Heart left ventricle (tissue), 16 donors: ENCODE data around the gene NYAP2. TPM values are rescaled to one million over a fixed set of nuclear protein-coding genes. Genes with fewer than 3 reads are reported as not detected.

Experiments
- ATAC-seq, 4 donors: fragments of 200-7000 bp; cut with Tn5 transposase; one replicate each; pipeline ENCODE4 v1.9.1; 2020 to 2022; ENCODE audit warnings: moderate library complexity in 4 of 4, mild to moderate bottlenecking in 3 of 4, moderate number of reproducible peaks in 1 of 4
- DNase-seq, 5 donors: peaks; one replicate each; pipeline ENCODE4 v3.0.0-alpha.2; 2020
- H3K27ac ChIP-seq, 12 donors: fragments of 200-600 bp; sonication (generic) in 4 of 12; one replicate each; pipeline versions ENCODE4 v1.5.0 to v1.8.0; 2016 to 2022; ENCODE audit warnings: mild to moderate bottlenecking in 2 of 12
- H3K27me3 ChIP-seq, 9 donors: fragments of 200-600 bp; sonication (generic) in 2 of 9; one replicate each; pipeline versions ENCODE4 v1.5.1 to v1.8.0; 2016 to 2022; ENCODE audit warnings: mild to moderate bottlenecking in 3 of 9
- H3K36me3 ChIP-seq, 9 donors: fragments of 200-600 bp; sonication (generic) in 2 of 9; one replicate each; pipeline versions ENCODE4 v1.5.0 to v1.8.0; 2018 to 2022; ENCODE audit warnings: mild to moderate bottlenecking in 2 of 9
- H3K4me1 ChIP-seq, 12 donors: fragments of 200-600 bp; sonication (generic) in 4 of 12; one replicate each; pipeline versions ENCODE4 v1.5.0 to v1.8.0; 2016 to 2022; ENCODE audit warnings: mild to moderate bottlenecking in 3 of 12
- H3K4me3 ChIP-seq, 12 donors: fragments of 200-600 bp; sonication (generic) in 4 of 12; one replicate each; pipeline versions ENCODE4 v1.5.0 to v1.8.0; 2017 to 2022; ENCODE audit warnings: mild to moderate bottlenecking in 9 of 12, moderate library complexity in 4 of 12
- H3K9me3 ChIP-seq, 12 donors: fragments of 200-600 bp; sonication (generic) in 4 of 12; one replicate each; pipeline versions ENCODE4 v1.5.0 to v1.8.0; 2016 to 2022; ENCODE audit warnings: mild to moderate bottlenecking in 1 of 12
- CTCF ChIP-seq, 12 donors: fragments of 200-600 bp; sonication (generic) in 4 of 12; IDR thresholded peaks; one replicate each; pipeline versions ENCODE4 v1.5.0 to v1.8.0; 2018 to 2022; ENCODE audit warnings: antibody characterized with exemption in 12 of 12, mild to moderate bottlenecking in 5 of 12
- POLR2A ChIP-seq, 2 donors: fragments of 450-650 bp; IDR thresholded peaks; one replicate each; pipeline ENCODE4 v1.6.1; 2017; ENCODE audit warnings: antibody characterized with exemption in 2 of 2, mild to moderate bottlenecking in 2 of 2, moderate library complexity in 2 of 2
- WGBS, 4 donors: extraction: QIAGEN DNeasy Blood & Tissue Kit in 2 of 4; methylation state at CpG; one replicate each; pipeline versions ENCODE4 v1.1.5 to v1.1.7; 2013 to 2018; 5-methylcytosine and 5-hydroxymethylcytosine counted together
- intact Hi-C, 10 donors: fragments of 100-400 bp; cut with DNase I; formaldehyde crosslinking; loops; one replicate each; pipeline versions ENCODE4 v1.11.1 to v1.14.2; 2022
- polyA plus RNA-seq, 2 donors: library from polyadenylated mRNA; stranded (reverse); fragments of 200-250 nt; gene quantifications; one replicate each; pipeline ENCODE4 v1.2.3, GENCODE V29; 2013
- total RNA-seq, 9 donors: library from RNA; depleted of rRNA in 2 of 9; stranded (reverse); fragments of >200 nt in 2 of 9; fragmentation: NEBNext Ultra II Directional in 3 of 9; extraction: Animal tissue kit (Norgen Biotek cat#: 25700) in 3 of 9; gene quantifications; one replicate each; pipeline versions ENCODE4 v1.1.0 to v1.2.4, GENCODE V29; 2016 to 2023
- donor health status: ischemic (EF 13 %, LVEDD 7.1; RV severe dilation, severe dysfunction).
- donor health status: healthy with polysubstance abuse.
- donor health status: DM: no; HTN: yes; CAD: no.
- donor health status: DM: no; HTN: no; CAD: no.
- donor health status: ischemic (EF 25% LVEDD 6.9; RV normal size, moderate dysfunction).
- donor health status: ischemic (EF 25% LVEDD 5.7; RV mildly dilated, moderate dysfunction).
- donor health status: healthy.
- donor health status: DM: yes; HTN: yes; CAD: no.
- donor health status: ischemic (EF 35%, LVEDD 5.7; RV mildly dilated, moderate dysfunction).
- donor health status: nonischemic (EF 11% LVEDD 7.7; RV severe dilation, severe dysfunction).
- donor health status: DM: yes; HTN: yes; CAD: no.
- donor health status: PGD.
- donor health status: ischemic (EF 29% LVEDD 5.4; RV normal size, mild dysfunction).
- donor health status: nonischemic (EF 23%, LVEDD 6.1; RV moderate dilation, normal function).

Gene NYAP2
- total and polyA plus RNA-seq, 11 donors: not detected

GRCh38 chr2:225431105-225431863, 31.8 kb downstream of the NYAP2 start:
- no peaks in the 10 kb centered on the region for H3K9me3 ChIP-seq
- no peaks in the 10 kb centered on the region for H3K4me1 ChIP-seq
- intact Hi-C loops: no loop called here
- H3K27me3 ChIP-seq: peaks cover 0 to 3% (median 0%) of the 10 kb centered on the region in 9 donors
- DNase-seq (no peak), ATAC-seq (no peak)
- no peak overlapping the region for H3K27ac ChIP-seq
- no peaks in the 10 kb centered on the region for H3K36me3 ChIP-seq
- TF ChIP-seq CTCF (IDR thresholded peaks at IDR 0.05) (no peak), POLR2A (IDR thresholded peaks at IDR 0.05) (no peak)
- 72 to 79% (median 75%) methylated on average over 5 of the region's 5 CpGs for WGBS, 4 donors
- no peak overlapping the region for H3K4me3 ChIP-seq

- DNase-seq (no peak), ATAC-seq (no peak)
- H3K27me3 ChIP-seq: no peaks in the 10 kb centered on the region
- no peaks in the 10 kb centered on the region for H3K9me3 ChIP-seq
- H3K27ac ChIP-seq: no peak overlapping the region
- no peak overlapping the region for H3K4me3 ChIP-seq
- 23 to 33% (median 28%) methylated on average over 4 of the region's 4 CpGs for WGBS, 4 donors
- intact Hi-C loops: no loop called here
- H3K36me3 ChIP-seq: no peaks in the 10 kb centered on the region
- H3K4me1 ChIP-seq: no peaks in the 10 kb centered on the region
- TF ChIP-seq POLR2A (IDR thresholded peaks at IDR 0.05): no peak
- TF ChIP-seq CTCF (IDR thresholded peaks at IDR 0.05): no peak
Measured at GRCh38 chr2:225434014-225434413, 34.5 kb downstream of the NYAP2 start.

GRCh38 chr2:225437319-225437718, 37.8 kb downstream of the NYAP2 start:
- Histone ChIP-seq H3K27ac (no peak overlapping the region), H3K36me3 (no peaks in the 10 kb centered on the region), H3K4me3 (no peak overlapping the region), H3K4me1 (no peaks in the 10 kb centered on the region), H3K27me3 (no peaks in the 10 kb centered on the region), H3K9me3 (no peaks in the 10 kb centered on the region)
- 65 to 77% (median 73%) methylated on average over 1 of the region's 1 CpG for WGBS, 4 donors
- DNase-seq: no peak
- intact Hi-C loops: no loop called here
- TF ChIP-seq POLR2A (IDR thresholded peaks at IDR 0.05) (no peak), CTCF (IDR thresholded peaks at IDR 0.05) (no peak)
- no peak for ATAC-seq

- TF ChIP-seq CTCF (IDR thresholded peaks at IDR 0.05) (no peak), POLR2A (IDR thresholded peaks at IDR 0.05) (no peak)
- Histone ChIP-seq H3K4me3 (no peak overlapping the region), H3K9me3 (no peaks in the 10 kb centered on the region), H3K27me3 (no peaks in the 10 kb centered on the region), H3K27ac (no peak overlapping the region), H3K4me1 (no peaks in the 10 kb centered on the region), H3K36me3 (no peaks in the 10 kb centered on the region)
- intact Hi-C loops: no loop called here
- ATAC-seq (no peak), DNase-seq (no peak)
- WGBS, 4 donors: 56 to 72% (median 67%) methylated on average over 1 of the region's 1 CpG
Measured at GRCh38 chr2:225438248-225438647, 38.7 kb downstream of the NYAP2 start.
